Erythroblast (primary cell): Measurements from ENCODE around the gene HDAC5.

Experiments
- GATA1 ChIP-seq: IDR thresholded peaks from 2 replicates; pipeline ENCODE4 v1.6.1; 2011; ENCODE audit warnings: low read depth, mild to moderate bottlenecking, control low read depth, low read length, moderate library complexity
- POLR2A ChIP-seq: IDR thresholded peaks from 2 replicates; pipeline ENCODE4 v1.6.1; 2011; ENCODE audit warnings: mild to moderate bottlenecking, low read length

DNA sequence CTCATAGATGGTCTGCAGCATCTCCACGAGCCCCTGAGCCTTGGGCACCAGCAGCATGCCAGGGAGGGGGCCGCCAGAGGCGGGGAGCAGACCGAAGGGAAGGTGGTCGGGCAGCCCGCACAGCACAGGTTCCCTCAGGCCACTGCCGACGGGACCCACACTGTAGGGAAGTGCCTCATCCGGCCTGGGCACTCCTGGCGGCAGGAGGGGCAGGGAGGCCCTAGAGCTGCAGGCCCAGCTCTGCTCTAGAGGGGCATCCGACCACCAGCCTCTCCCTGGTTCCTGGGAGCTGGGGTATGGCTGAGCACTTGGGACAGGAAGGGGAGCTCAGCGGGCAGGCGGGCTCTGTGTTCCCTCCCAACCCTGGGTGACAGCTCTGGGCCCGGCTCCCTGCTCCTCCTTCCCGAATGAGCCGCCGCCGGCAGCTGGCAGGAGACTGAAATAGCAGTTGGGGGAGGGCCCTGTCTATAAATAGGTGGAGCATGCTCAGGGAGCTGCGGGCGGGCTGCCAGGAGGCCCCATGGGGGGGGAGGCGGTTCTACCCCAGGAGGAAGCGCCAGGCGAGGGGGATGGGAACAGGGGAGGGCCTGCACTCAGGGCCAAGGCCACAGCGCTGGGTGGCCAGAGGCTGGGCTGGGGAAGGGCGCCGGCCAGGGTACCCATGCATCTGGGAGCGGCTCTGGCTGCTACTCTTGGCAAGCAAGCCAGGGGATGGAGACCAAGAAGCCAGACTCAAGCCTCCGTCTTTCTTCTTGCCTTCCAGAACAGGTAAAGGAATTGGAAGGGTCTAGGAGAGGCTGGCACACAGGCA is 12.4 kb downstream of the HDAC5 start:
- TF ChIP-seq POLR2A: no peak
- TF ChIP-seq GATA1: no peak
